Mononuclear cell (primary cell): ENCODE data around the gene STARD10. TPM values are rescaled to one million over a fixed set of nuclear protein-coding genes. Genes with fewer than 3 reads are reported as not detected.

Experiments
- H3K27me3 ChIP-seq: 2 replicates; pipeline ENCODE4 v1.6.0; 2011; ENCODE audit warnings: low read length, control low read depth; ENCODE audit not compliant: insufficient read depth
- H3K4me1 ChIP-seq: 2 replicates; pipeline ENCODE4 v1.5.1; 2011; ENCODE audit warnings: mild to moderate bottlenecking, low read length, control low read depth; ENCODE audit not compliant: insufficient read depth
- H3K4me3 ChIP-seq: 2 replicates; pipeline ENCODE4 v1.5.1; 2011; ENCODE audit warnings: mild to moderate bottlenecking, low read length, moderate library complexity
- H3K9me3 ChIP-seq: 2 replicates; pipeline ENCODE4 v1.5.1; 2011; ENCODE audit warnings: low read depth, mild to moderate bottlenecking, control low read depth, low read length
- total RNA-seq: library from RNA; depleted of rRNA; stranded (reverse); fragments of >200 nt; gene quantifications from one replicate; pipeline ENCODE4 v1.2.3, GENCODE V29; 2012

The STARD10 gene
- total RNA-seq, 1 donor = 10.2 TPM

DNA sequence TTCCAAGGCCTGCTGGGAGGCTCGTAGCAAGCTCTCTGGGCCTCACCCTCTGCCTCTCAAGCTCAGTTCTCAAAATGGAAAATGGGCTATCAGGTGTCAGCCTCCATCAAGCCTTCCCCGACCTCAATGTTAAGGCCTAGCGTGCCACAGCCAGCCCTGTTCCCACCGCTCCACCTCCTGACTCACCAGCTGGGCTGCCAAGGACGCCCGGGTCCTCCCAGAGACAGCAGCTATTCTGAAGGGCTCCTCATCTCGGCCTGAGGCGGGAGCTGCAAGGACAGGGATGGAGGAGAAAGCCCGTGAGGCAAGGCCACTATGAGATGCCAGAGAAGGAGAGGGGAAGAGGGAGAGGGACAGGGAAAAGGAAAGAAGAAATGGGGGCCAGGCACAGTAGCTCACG is 61.5 kb downstream of the STARD10 start:
- Histone ChIP-seq H3K4me3 (no peak overlapping the region), H3K4me1 (peaks cover 86% of the 10 kb centered on the region), H3K9me3 (no peaks in the 10 kb centered on the region), H3K27me3 (no peaks in the 10 kb centered on the region)

GRCh38 chr11:72730737-72731136 is 63.1 kb downstream of the STARD10 start:
- no peak overlapping the region for H3K4me3 ChIP-seq
- peaks cover 78% of the 10 kb centered on the region for H3K4me1 ChIP-seq
- no peaks in the 10 kb centered on the region for H3K27me3 ChIP-seq
- H3K9me3 ChIP-seq = no peaks in the 10 kb centered on the region

DNA sequence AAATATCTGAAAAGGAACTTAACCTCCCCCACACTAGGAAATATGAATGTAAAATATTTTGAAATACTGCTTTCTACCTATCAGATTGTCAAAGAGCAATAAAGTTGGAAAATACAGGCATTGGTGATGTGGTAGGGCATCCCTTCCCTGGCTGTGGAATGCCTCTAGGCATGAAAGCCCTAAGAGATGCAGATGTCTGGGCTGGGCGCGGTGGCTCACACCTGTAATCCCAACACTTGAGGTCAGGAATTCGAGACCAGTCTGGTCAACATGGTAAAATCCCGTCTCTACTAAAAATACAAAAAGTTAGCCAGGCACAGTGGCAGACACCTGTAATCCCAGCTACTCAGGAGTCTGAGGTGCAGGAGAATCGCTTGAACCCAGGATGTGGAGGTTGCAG is 63.6 kb downstream of the STARD10 start:
- H3K27me3 ChIP-seq = no peaks in the 10 kb centered on the region
- no peaks in the 10 kb centered on the region for H3K9me3 ChIP-seq
- no peak overlapping the region for H3K4me3 ChIP-seq
- peaks cover 78% of the 10 kb centered on the region for H3K4me1 ChIP-seq

GRCh38 chr11:72727521-72727920 is 66.3 kb downstream of the STARD10 start:
- peaks cover 78% of the 10 kb centered on the region for H3K4me1 ChIP-seq
- no peaks in the 10 kb centered on the region for H3K27me3 ChIP-seq
- no peaks in the 10 kb centered on the region for H3K9me3 ChIP-seq
- H3K4me3 ChIP-seq = no peak overlapping the region

DNA sequence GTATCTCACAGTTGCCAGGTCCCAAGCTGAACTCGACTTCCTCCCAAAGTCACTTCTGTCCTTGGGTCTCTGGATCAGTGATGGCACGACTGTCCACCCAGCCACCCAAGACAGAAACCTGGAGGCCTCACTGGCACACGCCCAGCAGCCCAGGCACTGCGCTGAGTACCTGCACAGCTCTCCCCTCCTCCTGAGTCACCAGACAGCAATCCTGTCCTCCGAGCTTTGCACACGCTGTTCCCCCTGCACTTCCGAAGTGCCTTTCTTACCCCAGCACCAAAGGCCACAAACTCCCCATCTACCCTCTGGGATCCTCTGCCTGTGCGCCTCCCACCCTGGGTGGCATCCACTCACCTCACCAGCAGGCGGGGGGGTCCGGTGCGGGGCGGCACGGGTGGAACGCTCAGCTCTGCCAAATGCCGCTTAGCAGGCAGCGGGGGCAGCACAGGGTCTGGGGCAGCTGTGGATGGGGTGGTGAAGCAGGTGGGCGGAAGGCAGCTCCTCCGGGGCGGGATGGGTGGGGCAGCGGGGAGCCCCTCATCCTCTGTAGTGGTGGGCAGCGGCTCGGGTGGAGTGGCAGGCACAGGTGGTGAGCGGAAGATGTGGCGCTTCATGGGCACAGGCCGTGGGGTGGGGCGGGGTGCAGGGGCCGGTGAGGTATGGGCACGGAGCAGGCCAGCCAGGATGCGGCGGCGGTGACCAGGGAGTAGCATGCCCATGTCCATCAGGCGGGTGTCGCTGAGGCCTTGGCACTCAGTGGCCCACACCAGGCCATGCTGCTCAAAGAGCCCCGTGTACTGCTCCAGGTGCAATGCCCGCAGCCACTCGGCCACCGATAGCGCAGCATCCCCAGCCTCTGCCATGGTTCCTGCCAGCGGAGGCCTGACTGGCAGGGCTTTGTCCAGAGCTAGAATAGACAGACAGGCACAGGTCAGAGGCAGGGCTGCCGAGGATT is 67.3 kb downstream of the STARD10 start:
- peaks cover 81% of the 10 kb centered on the region for H3K4me1 ChIP-seq
- no peaks in the 10 kb centered on the region for H3K27me3 ChIP-seq
- no peaks in the 10 kb centered on the region for H3K9me3 ChIP-seq
- H3K4me3 ChIP-seq = no peak overlapping the region

GRCh38 chr11:72725724-72726028 is 68.2 kb downstream of the STARD10 start:
- H3K4me3 ChIP-seq = no peak overlapping the region
- no peaks in the 10 kb centered on the region for H3K9me3 ChIP-seq
- no peaks in the 10 kb centered on the region for H3K27me3 ChIP-seq
- peaks cover 89% of the 10 kb centered on the region for H3K4me1 ChIP-seq

DNA sequence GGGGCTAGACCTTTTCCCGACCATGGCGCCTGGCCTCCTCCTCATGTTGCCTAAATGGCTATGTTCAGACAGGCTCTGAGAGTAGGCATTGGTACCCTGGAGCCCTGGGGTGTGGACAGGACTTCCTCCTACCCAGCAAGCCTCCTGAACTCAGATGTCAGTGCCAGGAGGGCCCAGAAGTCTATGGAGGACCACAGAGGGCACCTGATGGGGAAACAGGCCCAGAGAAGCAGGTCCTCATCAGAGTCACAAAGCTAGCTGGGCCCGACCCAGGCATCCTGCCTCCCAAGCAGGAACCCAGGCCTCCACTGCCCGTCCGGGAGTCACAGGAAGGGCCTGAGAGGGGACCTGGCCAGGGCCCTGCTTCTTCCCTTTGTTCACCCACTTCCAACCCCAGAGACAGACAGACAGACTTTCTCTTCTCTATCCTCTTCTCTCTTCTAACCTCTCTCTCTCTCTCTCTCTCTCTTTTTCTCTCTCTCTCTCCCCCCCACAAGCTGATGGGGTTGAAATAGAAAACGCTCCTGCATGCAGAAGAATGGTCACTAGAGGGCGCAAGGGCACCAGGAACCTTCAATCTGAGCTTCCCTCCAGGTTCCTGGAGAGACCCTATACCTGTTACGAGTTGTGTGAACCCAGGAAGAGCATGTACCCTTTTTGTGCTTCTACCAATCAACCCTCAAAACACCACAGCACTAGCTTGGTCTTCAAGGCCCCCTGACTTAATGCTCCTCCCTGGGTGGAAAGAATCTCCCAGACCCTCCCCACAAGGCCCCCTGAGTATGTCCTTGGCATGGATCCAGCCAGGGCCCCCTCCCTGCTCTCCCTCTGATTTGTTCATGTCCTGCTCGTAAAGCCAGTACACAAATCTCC is 68.8 kb downstream of the STARD10 start:
- no peak overlapping the region for H3K4me3 ChIP-seq
- H3K4me1 ChIP-seq = peaks cover 89% of the 10 kb centered on the region
- H3K27me3 ChIP-seq = no peaks in the 10 kb centered on the region
- no peaks in the 10 kb centered on the region for H3K9me3 ChIP-seq

GRCh38 chr11:72724021-72724551 is 69.8 kb downstream of the STARD10 start:
- no peaks in the 10 kb centered on the region for H3K27me3 ChIP-seq
- peaks cover 89% of the 10 kb centered on the region for H3K4me1 ChIP-seq
- no peak overlapping the region for H3K4me3 ChIP-seq
- no peaks in the 10 kb centered on the region for H3K9me3 ChIP-seq

DNA sequence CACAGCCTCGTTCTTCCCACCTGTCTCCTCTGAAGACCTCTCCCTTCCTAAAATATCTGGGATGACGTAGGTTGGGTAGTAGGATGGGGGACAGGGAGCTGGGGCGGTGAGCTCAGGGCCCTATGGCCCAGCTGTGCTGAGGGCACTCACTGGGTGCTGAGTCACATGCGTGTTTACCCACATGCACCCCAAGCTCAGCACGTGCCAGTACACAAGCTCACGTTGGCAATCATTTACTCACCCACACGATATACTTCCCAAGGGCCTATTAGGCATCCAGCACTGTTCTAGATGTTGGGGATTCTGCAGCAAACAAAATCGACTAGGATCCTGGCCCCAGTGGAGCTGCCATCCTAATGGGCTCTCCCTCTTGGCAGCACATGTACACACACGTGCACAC is 70.3 kb downstream of the STARD10 start:
- H3K4me3 ChIP-seq = no peak overlapping the region
- peaks cover 89% of the 10 kb centered on the region for H3K4me1 ChIP-seq
- H3K27me3 ChIP-seq = no peaks in the 10 kb centered on the region
- no peaks in the 10 kb centered on the region for H3K9me3 ChIP-seq

GRCh38 chr11:72722050-72722748 is 71.6 kb downstream of the STARD10 start:
- no peaks in the 10 kb centered on the region for H3K9me3 ChIP-seq
- H3K4me3 ChIP-seq = peak overlapping the region; percentile 56
- peaks cover 90% of the 10 kb centered on the region for H3K4me1 ChIP-seq
- H3K27me3 ChIP-seq = no peaks in the 10 kb centered on the region

- Histone ChIP-seq H3K9me3 (no peaks in the 10 kb centered on the region), H3K4me3 (peak overlapping the region; percentile 56), H3K27me3 (no peaks in the 10 kb centered on the region), H3K4me1 (peaks cover 91% of the 10 kb centered on the region)
Observed at GRCh38 chr11:72721689-72722049, 72.2 kb downstream of the STARD10 start.

GRCh38 chr11:72721276-72721675 is 72.6 kb downstream of the STARD10 start:
- H3K4me1 ChIP-seq = peaks cover 95% of the 10 kb centered on the region
- H3K27me3 ChIP-seq = no peaks in the 10 kb centered on the region
- H3K4me3 ChIP-seq = peak overlapping the region; percentile 56
- H3K9me3 ChIP-seq = no peaks in the 10 kb centered on the region

DNA sequence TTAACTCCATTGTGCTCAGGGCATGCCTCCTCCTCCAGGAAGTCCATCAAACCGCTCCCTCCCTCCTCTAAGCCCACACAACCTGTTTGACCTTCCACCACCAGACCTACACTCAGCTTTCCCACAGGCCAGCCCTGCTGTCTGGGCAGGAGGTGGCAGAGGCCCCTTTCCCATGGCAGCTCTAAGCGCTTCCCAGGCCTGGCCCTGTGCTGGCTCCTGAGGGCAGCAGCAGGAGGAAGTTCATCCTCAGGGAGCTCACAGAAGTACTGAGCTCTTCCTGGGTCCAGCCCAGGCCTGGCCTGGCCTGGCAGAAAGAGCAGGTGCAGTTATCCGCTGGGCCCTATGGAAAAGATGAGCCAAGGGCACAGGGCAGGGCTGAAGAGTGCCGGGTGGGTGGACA is 73.1 kb downstream of the STARD10 start:
- Histone ChIP-seq H3K9me3 (no peaks in the 10 kb centered on the region), H3K4me1 (peaks cover 95% of the 10 kb centered on the region), H3K4me3 (peak overlapping the region; percentile 56), H3K27me3 (no peaks in the 10 kb centered on the region)

DNA sequence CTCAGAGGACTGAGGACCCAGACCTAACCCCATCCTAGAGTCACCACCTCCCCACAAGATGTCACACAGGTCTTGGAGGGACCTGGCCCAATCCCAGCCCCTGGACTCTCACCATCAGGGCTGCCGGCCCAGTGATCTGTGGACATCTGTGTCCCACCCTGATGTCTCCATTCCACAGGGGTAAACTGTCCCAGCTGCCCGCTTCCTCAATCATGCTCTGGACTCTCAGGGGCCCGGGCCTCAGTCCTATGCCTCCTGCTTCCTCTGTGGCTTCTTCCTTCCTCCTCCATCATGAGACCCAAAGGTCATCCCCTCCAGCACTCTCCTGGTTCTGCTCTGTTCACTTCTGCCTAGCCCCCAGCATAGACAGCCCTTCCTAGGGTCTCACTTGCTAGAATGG is 73.8 kb downstream of the STARD10 start:
- Histone ChIP-seq H3K9me3 (no peaks in the 10 kb centered on the region), H3K27me3 (no peaks in the 10 kb centered on the region), H3K4me3 (peak overlapping the region; percentile 56), H3K4me1 (peaks cover 91% of the 10 kb centered on the region)

- Histone ChIP-seq H3K27me3 (no peaks in the 10 kb centered on the region), H3K4me3 (peak overlapping the region; percentile 3), H3K9me3 (no peaks in the 10 kb centered on the region), H3K4me1 (peaks cover 87% of the 10 kb centered on the region)
Observed at GRCh38 chr11:72719551-72719950, 74.3 kb downstream of the STARD10 start.
